ENCODE measurements around the gene PIP5K1B.

DNA sequence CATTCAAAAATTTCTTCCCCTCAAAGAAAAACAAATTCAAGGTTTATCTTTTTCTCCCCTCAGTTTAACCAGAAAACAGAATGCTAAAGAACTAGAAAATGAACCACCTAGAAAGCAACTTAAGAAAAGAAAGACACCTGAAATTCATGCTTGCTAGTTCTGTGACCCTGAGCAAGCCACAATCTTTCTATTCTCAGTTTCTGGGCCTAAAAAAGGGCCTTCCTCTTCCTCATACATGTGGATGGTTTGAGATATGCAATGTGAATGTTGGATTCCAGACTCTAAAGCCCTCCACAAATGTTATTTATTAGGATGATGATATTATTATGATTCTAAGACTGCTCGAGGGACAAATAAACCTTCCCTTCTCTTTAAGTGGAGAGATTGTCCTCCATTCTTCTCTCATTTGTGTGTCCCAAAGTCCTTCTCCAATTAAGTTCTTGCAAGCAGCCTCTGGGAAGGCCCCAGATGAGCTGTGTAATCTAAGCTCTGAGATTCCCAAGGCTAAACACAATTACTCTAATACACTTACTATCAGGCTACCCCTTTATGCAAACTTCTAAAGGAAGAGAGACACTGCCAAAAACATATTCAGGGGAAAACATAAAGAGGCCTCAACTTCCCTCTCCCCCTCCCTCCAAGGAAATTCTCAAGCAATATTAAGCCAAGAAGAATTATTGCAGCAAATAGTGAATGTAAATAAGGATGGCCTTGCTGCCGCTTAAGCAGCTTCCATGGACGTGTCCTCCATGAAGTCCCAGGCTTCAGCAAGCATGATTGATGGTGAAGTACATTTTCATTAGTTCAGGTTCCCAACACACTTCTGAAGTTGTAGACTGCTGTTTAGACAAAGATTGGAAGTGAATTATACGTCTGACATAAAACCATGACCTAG lies 228.6 kb downstream of the PIP5K1B start:
- TF ChIP-seq, protein P1, sequence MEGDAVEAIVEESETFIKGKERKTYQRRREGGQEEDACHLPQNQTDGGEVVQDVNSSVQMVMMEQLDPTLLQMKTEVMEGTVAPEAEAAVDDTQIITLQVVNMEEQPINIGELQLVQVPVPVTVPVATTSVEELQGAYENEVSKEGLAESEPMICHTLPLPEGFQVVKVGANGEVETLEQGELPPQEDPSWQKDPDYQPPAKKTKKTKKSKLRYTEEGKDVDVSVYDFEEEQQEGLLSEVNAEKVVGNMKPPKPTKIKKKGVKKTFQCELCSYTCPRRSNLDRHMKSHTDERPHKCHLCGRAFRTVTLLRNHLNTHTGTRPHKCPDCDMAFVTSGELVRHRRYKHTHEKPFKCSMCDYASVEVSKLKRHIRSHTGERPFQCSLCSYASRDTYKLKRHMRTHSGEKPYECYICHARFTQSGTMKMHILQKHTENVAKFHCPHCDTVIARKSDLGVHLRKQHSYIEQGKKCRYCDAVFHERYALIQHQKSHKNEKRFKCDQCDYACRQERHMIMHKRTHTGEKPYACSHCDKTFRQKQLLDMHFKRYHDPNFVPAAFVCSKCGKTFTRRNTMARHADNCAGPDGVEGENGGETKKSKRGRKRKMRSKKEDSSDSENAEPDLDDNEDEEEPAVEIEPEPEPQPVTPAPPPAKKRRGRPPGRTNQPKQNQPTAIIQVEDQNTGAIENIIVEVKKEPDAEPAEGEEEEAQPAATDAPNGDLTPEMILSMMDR (IDR thresholded peaks at IDR 0.05), result no peak
- TF ChIP-seq EP300 (IDR thresholded peaks at IDR 0.05), result no peak

Measured in sigmoid colon (tissue), 4 donors.